Brain microvascular endothelial cell (primary cell): Measurements from ENCODE around the gene KRT84.

Experiments used
- DNase-seq: peaks from one replicate; pipeline ENCODE4 v3.0.0-alpha.2; 2020
- H3K27ac ChIP-seq: fragments of 250-450 bp; sonication (Bioruptor Pico); 2 replicates; pipeline ENCODE4 v1.5.1; 2020; ENCODE audit warnings: mild to moderate bottlenecking, moderate library complexity
- H3K27me3 ChIP-seq: fragments of 250-450 bp; sonication (Bioruptor Pico); replicated peaks from 2 replicates; pipeline ENCODE4 v1.5.1; 2020; ENCODE audit warnings: mild to moderate bottlenecking
- H3K36me3 ChIP-seq: fragments of 250-450 bp; sonication (Bioruptor Pico); replicated peaks from 2 replicates; pipeline ENCODE4 v1.5.1; 2020; ENCODE audit warnings: mild to moderate bottlenecking
- H3K4me3 ChIP-seq: 2 replicates; pipeline ENCODE4 v1.5.1; 2011; ENCODE audit warnings: low read depth, mild to moderate bottlenecking, control low read depth, low read length, moderate library complexity
- in situ Hi-C: cut with HindIII; loops from 2 replicates; pipeline ENCODE4 v1.10.0; 2017; ENCODE audit warnings: low sequenced_read_pairs, low pct_ligation_motif_present
- TF ChIP-seq, protein P1 (sequence below): IDR thresholded peaks from 2 replicates; pipeline ENCODE4 v1.5.1; 2011; ENCODE audit warnings: low read depth, mild to moderate bottlenecking, moderate library complexity, low read length, control low read depth, inconsistent platforms; ENCODE audit errors: missing control alignments

The KRT84 gene

GRCh38 chr12:52342781-52343490 is 42.5 kb downstream of the KRT84 start:
- in situ Hi-C loops, result no loop called here
- H3K4me3 ChIP-seq, result no peak overlapping the region
- no peak for DNase-seq
- TF ChIP-seq, protein P1, sequence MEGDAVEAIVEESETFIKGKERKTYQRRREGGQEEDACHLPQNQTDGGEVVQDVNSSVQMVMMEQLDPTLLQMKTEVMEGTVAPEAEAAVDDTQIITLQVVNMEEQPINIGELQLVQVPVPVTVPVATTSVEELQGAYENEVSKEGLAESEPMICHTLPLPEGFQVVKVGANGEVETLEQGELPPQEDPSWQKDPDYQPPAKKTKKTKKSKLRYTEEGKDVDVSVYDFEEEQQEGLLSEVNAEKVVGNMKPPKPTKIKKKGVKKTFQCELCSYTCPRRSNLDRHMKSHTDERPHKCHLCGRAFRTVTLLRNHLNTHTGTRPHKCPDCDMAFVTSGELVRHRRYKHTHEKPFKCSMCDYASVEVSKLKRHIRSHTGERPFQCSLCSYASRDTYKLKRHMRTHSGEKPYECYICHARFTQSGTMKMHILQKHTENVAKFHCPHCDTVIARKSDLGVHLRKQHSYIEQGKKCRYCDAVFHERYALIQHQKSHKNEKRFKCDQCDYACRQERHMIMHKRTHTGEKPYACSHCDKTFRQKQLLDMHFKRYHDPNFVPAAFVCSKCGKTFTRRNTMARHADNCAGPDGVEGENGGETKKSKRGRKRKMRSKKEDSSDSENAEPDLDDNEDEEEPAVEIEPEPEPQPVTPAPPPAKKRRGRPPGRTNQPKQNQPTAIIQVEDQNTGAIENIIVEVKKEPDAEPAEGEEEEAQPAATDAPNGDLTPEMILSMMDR, result no peak
- peaks cover 4% of the 10 kb centered on the region for H3K27me3 ChIP-seq
- no peak overlapping the region for H3K27ac ChIP-seq
- H3K36me3 ChIP-seq, result no peaks in the 10 kb centered on the region

DNA sequence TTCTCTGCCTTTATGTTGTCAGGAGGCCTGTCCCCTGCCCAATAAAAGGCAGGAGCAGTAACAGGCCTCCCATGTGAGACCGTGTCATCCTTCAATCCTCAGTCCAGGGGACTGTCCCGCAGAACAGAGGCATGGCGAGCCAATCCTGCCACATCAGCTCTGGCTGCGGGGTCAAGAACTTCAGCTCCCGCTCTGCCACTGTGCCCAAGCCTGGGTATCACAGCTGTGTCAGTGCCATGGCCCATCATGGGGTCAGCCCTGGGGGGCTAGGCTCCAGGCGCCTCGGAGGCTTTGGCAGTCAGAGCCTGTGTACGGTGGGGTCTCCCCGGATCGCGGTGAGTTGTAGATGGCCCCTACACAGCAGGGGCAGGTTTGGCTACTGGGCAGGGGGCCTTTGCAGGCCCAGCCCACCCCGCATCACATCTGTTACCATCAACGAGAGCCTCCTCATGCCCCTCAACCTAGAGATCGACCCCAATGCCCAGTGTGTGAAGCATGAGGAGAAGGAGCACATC is 44.3 kb downstream of the KRT84 start:
- Histone ChIP-seq H3K4me3 (no peak overlapping the region), H3K27me3 (peaks cover 4% of the 10 kb centered on the region), H3K27ac (no peak overlapping the region), H3K36me3 (no peaks in the 10 kb centered on the region)
- no peak for DNase-seq
- TF ChIP-seq, protein P1, result no peak
- in situ Hi-C loops, result no loop called here

DNA sequence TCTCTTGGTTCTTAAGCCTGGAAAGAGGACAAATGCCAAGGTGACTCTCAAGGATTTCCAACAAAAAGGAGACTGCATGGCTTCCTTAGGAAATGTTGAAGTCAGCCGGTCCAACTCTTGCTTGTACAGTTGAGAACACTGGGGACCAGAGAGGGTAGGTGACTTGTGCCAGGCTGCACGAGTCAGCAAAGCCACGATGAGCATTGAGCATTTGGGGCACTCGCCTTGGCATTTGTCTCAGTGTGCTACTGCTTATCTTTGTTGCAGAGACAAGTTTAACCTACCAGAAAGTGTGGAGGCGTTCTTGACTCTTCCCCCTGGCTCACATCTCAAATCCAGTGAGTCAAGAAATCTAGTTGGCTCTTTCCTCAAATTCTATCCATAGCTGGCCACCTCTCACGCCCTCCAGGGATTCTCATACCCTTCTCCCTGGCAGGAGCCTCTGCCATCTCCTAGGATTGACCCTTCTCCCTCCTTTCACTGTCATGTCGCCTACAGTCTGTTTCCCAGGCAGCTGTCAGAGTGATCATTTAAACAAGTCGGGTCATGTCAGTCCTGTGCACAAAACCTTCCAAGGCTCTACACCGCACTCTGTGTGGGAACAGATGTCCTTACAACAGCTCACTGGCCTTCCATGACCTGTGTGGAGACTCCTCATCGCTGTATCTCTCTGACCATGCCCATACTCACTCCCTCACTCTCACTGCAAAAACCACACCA is 47.1 kb downstream of the KRT84 start:
- no peak overlapping the region for H3K27ac ChIP-seq
- no peaks in the 10 kb centered on the region for H3K36me3 ChIP-seq
- no peak for DNase-seq
- peaks cover 4% of the 10 kb centered on the region for H3K27me3 ChIP-seq
- TF ChIP-seq, protein P1, result no peak
- in situ Hi-C loops, result no loop called here
- no peak overlapping the region for H3K4me3 ChIP-seq

DNA sequence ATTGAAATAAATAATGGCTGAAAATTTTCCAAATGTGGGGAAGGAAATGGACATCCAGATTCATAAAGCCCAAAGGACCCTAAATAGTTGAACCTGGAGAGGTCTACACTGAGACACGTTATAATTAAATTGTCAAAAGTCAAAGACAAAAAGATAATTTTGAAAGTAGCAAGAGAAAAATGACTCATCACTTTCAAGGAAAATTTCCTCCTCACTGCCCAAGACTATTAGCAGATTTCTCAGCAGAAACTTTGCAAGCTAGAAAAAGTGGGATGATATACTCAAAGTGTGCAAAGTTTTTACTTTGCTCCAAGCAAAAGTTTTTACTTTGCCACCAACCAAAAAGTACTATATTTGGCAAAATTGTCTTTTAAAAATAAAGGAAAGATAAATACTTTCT is 48.4 kb downstream of the KRT84 start:
- DNase-seq, result no peak
- Histone ChIP-seq H3K4me3 (no peak overlapping the region), H3K27me3 (peaks cover 4% of the 10 kb centered on the region), H3K36me3 (no peaks in the 10 kb centered on the region), H3K27ac (no peak overlapping the region)
- in situ Hi-C loops, result no loop called here
- TF ChIP-seq, protein P1, result no peak

DNA sequence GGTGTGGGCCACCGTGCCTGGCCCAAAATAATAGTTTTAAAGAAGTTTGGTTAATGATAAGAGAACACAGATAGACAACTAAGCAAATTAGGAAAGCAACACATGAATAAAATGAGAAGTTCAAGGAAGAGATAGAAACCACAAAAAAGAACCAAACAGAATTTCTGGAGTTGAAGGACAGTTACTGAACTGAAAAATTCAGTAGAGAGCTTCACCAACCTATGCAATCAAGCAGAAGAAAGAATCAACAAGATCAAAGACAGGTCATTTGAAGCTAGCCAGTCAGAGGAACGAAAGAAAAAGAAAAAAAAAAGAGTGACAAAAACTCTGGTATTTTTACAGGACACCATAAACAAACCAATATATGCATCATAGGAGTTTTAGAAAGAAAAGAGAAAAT is 48.8 kb downstream of the KRT84 start:
- in situ Hi-C loops, result no loop called here
- Histone ChIP-seq H3K36me3 (no peaks in the 10 kb centered on the region), H3K4me3 (no peak overlapping the region), H3K27ac (no peak overlapping the region), H3K27me3 (peaks cover 4% of the 10 kb centered on the region)
- TF ChIP-seq, protein P1, result no peak
- no peak for DNase-seq
